ENCODE measurements around the gene CHDH.

CHDH gene, protein sequence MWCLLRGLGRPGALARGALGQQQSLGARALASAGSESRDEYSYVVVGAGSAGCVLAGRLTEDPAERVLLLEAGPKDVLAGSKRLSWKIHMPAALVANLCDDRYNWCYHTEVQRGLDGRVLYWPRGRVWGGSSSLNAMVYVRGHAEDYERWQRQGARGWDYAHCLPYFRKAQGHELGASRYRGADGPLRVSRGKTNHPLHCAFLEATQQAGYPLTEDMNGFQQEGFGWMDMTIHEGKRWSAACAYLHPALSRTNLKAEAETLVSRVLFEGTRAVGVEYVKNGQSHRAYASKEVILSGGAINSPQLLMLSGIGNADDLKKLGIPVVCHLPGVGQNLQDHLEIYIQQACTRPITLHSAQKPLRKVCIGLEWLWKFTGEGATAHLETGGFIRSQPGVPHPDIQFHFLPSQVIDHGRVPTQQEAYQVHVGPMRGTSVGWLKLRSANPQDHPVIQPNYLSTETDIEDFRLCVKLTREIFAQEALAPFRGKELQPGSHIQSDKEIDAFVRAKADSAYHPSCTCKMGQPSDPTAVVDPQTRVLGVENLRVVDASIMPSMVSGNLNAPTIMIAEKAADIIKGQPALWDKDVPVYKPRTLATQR

DNA sequence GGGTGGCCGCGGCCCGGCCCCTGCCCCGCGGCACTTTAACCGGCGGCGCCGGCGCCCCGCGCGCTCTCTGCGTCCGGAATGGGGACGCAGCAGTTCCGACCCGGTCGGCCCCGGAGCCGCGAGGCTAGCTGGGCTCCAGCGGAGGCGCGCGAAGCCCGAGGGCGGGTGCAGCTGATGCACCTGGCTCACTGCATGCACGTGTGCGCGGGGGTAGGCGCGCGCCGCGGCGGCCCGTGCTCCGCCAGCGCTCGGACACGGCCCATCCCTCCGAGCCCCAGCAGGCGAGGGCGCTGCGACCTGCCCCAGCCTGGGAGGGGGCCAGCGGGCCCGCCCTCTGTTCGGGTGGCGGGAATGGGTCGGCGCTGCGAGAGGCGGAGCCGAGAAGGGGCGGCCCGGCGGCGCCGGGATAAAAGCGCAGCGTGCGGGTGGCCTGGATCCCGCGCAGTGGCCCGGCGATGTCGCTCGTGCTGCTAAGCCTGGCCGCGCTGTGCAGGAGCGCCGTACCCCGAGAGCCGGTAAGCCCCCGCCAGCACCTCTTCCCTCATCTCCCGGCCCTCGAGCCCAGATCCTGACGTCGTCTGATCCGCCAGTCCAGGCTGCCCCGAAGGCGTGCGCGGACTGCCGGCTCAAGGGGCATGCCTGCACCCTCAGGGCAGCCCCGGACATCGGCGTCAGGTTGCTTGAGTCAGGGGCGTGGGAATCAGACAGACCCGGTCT is at the start of gene CHDH, which contains the start of gene IL17RB:
CHDH (minus strand) TSS at position 286 of the 717 bp plus-strand sequence. CDS start 22,411 bp downstream, outside the sequence.
IL17RB (plus strand) TSS at position 435 of the 717 bp plus-strand sequence; CDS start at position 456, 21 bp downstream.
- Histone ChIP-seq H3K9me3 (ENCODE audit: low read depth, low read length) (no peaks in the 10 kb centered on the region), H3K27ac (no peak within 1 kb of the TSS), H3K4me3 (no peak within 1 kb of the TSS; the same call in 1 of the 2 replicates), H3K36me3 (ENCODE audit: insufficient read depth, low read length) (no peaks in the 10 kb centered on the region), H3K9ac (ENCODE audit: insufficient read length) (no peak within 1 kb of the TSS)
- TF ChIP-seq FOXP2 (optimal IDR thresholded peaks at IDR 0.05; ENCODE audit: control extremely low read depth, extremely low read length, insufficient read depth) (no peak), EZH2 (IDR thresholded peaks at IDR 0.05) (no peak), POLR2AphosphoS5 (IDR thresholded peaks at IDR 0.05; ENCODE audit: borderline replicate concordance, low read depth, low read length) (no peak)
- no peak for DNase-seq (ENCODE audit: low read depth, low spot score)

- Histone ChIP-seq H3K9ac (ENCODE audit: insufficient read length) (peak overlapping the region; percentile 76), H3K9me3 (ENCODE audit: low read depth, low read length) (no peaks in the 10 kb centered on the region), H3K27ac (peak overlapping the region; percentile 74), H3K4me3 (peak overlapping the region; percentile 85), H3K36me3 (ENCODE audit: insufficient read depth, low read length) (no peaks in the 10 kb centered on the region; the same call in 1 of the 2 replicates)
- TF ChIP-seq POLR2AphosphoS5 (IDR thresholded peaks at IDR 0.05; ENCODE audit: borderline replicate concordance, low read depth, low read length) (no peak), EZH2 (IDR thresholded peaks at IDR 0.05) (no peak), FOXP2 (optimal IDR thresholded peaks at IDR 0.05; ENCODE audit: control extremely low read depth, extremely low read length, insufficient read depth) (no peak)
- DNase-seq (ENCODE audit: low read depth, low spot score) = no peak
Measured at GRCh38 chr3:53892286-53892637, 46.0 kb upstream of the CHDH start.

- TF ChIP-seq FOXP2 (optimal IDR thresholded peaks at IDR 0.05; ENCODE audit: control extremely low read depth, extremely low read length, insufficient read depth) = no peak
- peak; percentile 76 for TF ChIP-seq POLR2AphosphoS5 (IDR thresholded peaks at IDR 0.05; ENCODE audit: borderline replicate concordance, low read depth, low read length)
- Histone ChIP-seq H3K9me3 (ENCODE audit: low read depth, low read length) (no peaks in the 10 kb centered on the region), H3K27ac (peak within 1 kb of the TSS; percentile 74)
Measured at GRCh38 chr3:53891497-53892285, 45.5 kb upstream of the CHDH start, which contains the start of gene SELENOK. Gene SELENOK (minus strand): TSS chr3:53891859.

GRCh38 chr3:53890726-53891475 is 44.7 kb upstream of the CHDH start:
- Histone ChIP-seq H3K4me3 (peak overlapping the region; percentile 85), H3K36me3 (ENCODE audit: insufficient read depth, low read length) (no peaks in the 10 kb centered on the region; the same call in 1 of the 2 replicates), H3K9ac (ENCODE audit: insufficient read length) (peak overlapping the region; percentile 83), H3K9me3 (ENCODE audit: low read depth, low read length) (no peaks in the 10 kb centered on the region), H3K27ac (no peak overlapping the region)
- TF ChIP-seq EZH2 (IDR thresholded peaks at IDR 0.05) (no peak), POLR2AphosphoS5 (IDR thresholded peaks at IDR 0.05; ENCODE audit: borderline replicate concordance, low read depth, low read length) (no peak), FOXP2 (optimal IDR thresholded peaks at IDR 0.05; ENCODE audit: control extremely low read depth, extremely low read length, insufficient read depth) (no peak)
- no peak for DNase-seq (ENCODE audit: low read depth, low spot score)

More at GRCh38 chr3:53891497-53892285, 45.5 kb upstream of the CHDH start, which contains the start of gene SELENOK:
- peak within 1 kb of the TSS; percentile 83 for H3K9ac ChIP-seq (ENCODE audit: insufficient read length)
- H3K4me3 ChIP-seq = peak within 1 kb of the TSS; percentile 85
- H3K36me3 ChIP-seq (ENCODE audit: insufficient read depth, low read length) = no peaks in the 10 kb centered on the region; the same call in 1 of the 2 replicates
- DNase-seq (ENCODE audit: low read depth, low spot score) = peak; percentile 75

DNA sequence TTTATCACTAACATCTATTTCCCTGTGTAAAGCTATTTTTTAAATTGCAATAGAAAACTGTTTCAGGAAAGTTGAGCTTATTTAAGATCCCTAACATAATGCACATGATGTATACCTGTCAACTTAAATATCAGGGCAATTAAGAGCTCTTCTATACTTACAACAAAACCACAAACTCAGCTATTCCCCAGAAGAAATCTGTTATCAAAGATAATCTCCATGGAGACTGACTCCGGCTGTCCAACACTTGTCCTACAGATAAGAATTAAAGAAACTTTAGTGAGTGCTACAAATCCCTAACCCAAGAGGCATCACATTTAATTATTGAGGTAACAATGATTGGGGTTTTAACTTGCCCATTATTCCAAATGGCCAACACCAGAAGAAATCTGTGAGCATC is 42.0 kb upstream of the CHDH start:
- TF ChIP-seq FOXP2 (optimal IDR thresholded peaks at IDR 0.05; ENCODE audit: control extremely low read depth, extremely low read length, insufficient read depth) (no peak), EZH2 (IDR thresholded peaks at IDR 0.05) (no peak), POLR2AphosphoS5 (IDR thresholded peaks at IDR 0.05; ENCODE audit: borderline replicate concordance, low read depth, low read length) (no peak)
- H3K9me3 ChIP-seq (ENCODE audit: low read depth, low read length) = no peaks in the 10 kb centered on the region
- no peak overlapping the region for H3K4me3 ChIP-seq
- no peak overlapping the region for H3K27ac ChIP-seq
- no peak for DNase-seq (ENCODE audit: low read depth, low spot score)
- H3K9ac ChIP-seq (ENCODE audit: insufficient read length) = no peak overlapping the region
- H3K36me3 ChIP-seq (ENCODE audit: insufficient read depth, low read length) = no peaks in the 10 kb centered on the region; the same call in 1 of the 2 replicates

DNA sequence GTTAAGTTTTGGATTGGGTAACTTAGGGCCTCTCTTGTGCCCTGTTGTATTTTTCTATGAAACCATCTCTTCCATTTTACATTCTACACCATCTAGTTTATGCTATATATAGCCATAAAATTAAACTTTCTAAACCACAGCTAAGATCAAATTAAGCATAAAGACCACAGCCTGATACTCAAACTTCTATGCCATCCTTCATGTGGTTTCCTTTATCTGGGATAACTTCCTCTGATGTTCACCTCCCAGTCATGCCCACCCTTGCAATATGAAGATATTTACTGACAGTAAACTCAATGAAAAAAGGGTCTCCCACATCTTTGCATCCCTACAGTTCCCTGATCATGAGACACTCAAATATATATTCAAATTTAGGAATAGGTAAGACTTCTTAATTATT is 41.2 kb upstream of the CHDH start:
- no peak overlapping the region for H3K4me3 ChIP-seq
- H3K36me3 ChIP-seq (ENCODE audit: insufficient read depth, low read length) = no peaks in the 10 kb centered on the region; the same call in 1 of the 2 replicates
- H3K9me3 ChIP-seq (ENCODE audit: low read depth, low read length) = no peaks in the 10 kb centered on the region
- no peak for DNase-seq (ENCODE audit: low read depth, low spot score)
- TF ChIP-seq FOXP2 (optimal IDR thresholded peaks at IDR 0.05; ENCODE audit: control extremely low read depth, extremely low read length, insufficient read depth) = no peak
- no peak for TF ChIP-seq POLR2AphosphoS5 (IDR thresholded peaks at IDR 0.05; ENCODE audit: borderline replicate concordance, low read depth, low read length)
- no peak for TF ChIP-seq EZH2 (IDR thresholded peaks at IDR 0.05)
- H3K27ac ChIP-seq = no peak overlapping the region
- no peak overlapping the region for H3K9ac ChIP-seq (ENCODE audit: insufficient read length)

GRCh38 chr3:53885239-53885638 is 39.0 kb upstream of the CHDH start:
- H3K4me3 ChIP-seq = no peak overlapping the region
- no peak for DNase-seq (ENCODE audit: low read depth, low spot score)
- H3K9ac ChIP-seq (ENCODE audit: insufficient read length) = no peak overlapping the region
- H3K9me3 ChIP-seq (ENCODE audit: low read depth, low read length) = no peaks in the 10 kb centered on the region
- no peaks in the 10 kb centered on the region; the same call in 1 of the 2 replicates for H3K36me3 ChIP-seq (ENCODE audit: insufficient read depth, low read length)
- TF ChIP-seq EZH2 (IDR thresholded peaks at IDR 0.05) = no peak
- no peak for TF ChIP-seq POLR2AphosphoS5 (IDR thresholded peaks at IDR 0.05; ENCODE audit: borderline replicate concordance, low read depth, low read length)
- TF ChIP-seq FOXP2 (optimal IDR thresholded peaks at IDR 0.05; ENCODE audit: control extremely low read depth, extremely low read length, insufficient read depth) = no peak
- H3K27ac ChIP-seq = no peak overlapping the region
